GM18511 (cell line): ENCODE data around the gene ANKS4B.
"Not testable (repeated sequence)": the region's sequence is repeated elsewhere in the genome, so short reads cannot be mapped to it uniquely, and the experiment has no call there.

Experiments used
- ATAC-seq: cut with Tn5 transposase; IDR thresholded peaks from one replicate; pipeline ENCODE4 v1.9.1; 2021; ENCODE audit warnings: mild to moderate bottlenecking, moderate library complexity; ENCODE audit not compliant: unreplicated experiment

ANKS4B gene

GRCh38 chr16:21262779-21263639 is 29.5 kb downstream of the ANKS4B start:
- ATAC-seq = no peak

GRCh38 chr16:21263640-21264570 is 30.4 kb downstream of the ANKS4B start:
- peak; percentile 91 for ATAC-seq

GRCh38 chr16:21264571-21265036 is 31.1 kb downstream of the ANKS4B start:
- no peak for ATAC-seq

- no peak for ATAC-seq
These were observed 31.8 kb downstream of the ANKS4B start for GRCh38 chr16:21265104-21265837.

- ATAC-seq = no peak
These were observed 33.8 kb downstream of the ANKS4B start for GRCh38 chr16:21267298-21267697.

- ATAC-seq = no peak
These were observed 34.7 kb downstream of the ANKS4B start for GRCh38 chr16:21268236-21268635.

GRCh38 chr16:21272253-21272652 is 38.8 kb downstream of the ANKS4B start:
- no peak for ATAC-seq

- not testable (repeated sequence) for ATAC-seq
These were observed 39.3 kb downstream of the ANKS4B start for GRCh38 chr16:21272763-21273162.

GRCh38 chr16:21274172-21274726 is 40.8 kb downstream of the ANKS4B start:
- ATAC-seq = no peak

- ATAC-seq = no peak
These were observed 42.0 kb downstream of the ANKS4B start for GRCh38 chr16:21275529-21275928.

GRCh38 chr16:21276090-21276489 is 42.6 kb downstream of the ANKS4B start:
- ATAC-seq = no peak

- ATAC-seq = no peak
These were observed 43.8 kb downstream of the ANKS4B start for GRCh38 chr16:21277045-21277926.

GRCh38 chr16:21277927-21278706 is 44.6 kb downstream of the ANKS4B start, which contains the start of gene CRYM:
Gene CRYM (minus strand): TSS chr16:21278290. CDS start chr16:21278251, 39 bp downstream.
- ATAC-seq = peak; percentile 61

GRCh38 chr16:21279501-21279900 is 46.0 kb downstream of the ANKS4B start:
- no peak for ATAC-seq

GRCh38 chr16:21281698-21282389 is 48.3 kb downstream of the ANKS4B start:
- ATAC-seq = no peak

GRCh38 chr16:21283521-21284289 is 50.2 kb downstream of the ANKS4B start:
- peak; percentile 61 for ATAC-seq

- no peak for ATAC-seq
These were observed 50.9 kb downstream of the ANKS4B start for GRCh38 chr16:21284414-21284813.
